Inferior parietal cortex (tissue), 1 donor: ENCODE data around the gene TEF.

Source experiments
- DNase-seq: peaks from one replicate; pipeline ENCODE4 v3.0.0-alpha.2; 2016; ENCODE audit errors: extremely low spot score

TEF gene, protein sequence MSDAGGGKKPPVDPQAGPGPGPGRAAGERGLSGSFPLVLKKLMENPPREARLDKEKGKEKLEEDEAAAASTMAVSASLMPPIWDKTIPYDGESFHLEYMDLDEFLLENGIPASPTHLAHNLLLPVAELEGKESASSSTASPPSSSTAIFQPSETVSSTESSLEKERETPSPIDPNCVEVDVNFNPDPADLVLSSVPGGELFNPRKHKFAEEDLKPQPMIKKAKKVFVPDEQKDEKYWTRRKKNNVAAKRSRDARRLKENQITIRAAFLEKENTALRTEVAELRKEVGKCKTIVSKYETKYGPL

DNA sequence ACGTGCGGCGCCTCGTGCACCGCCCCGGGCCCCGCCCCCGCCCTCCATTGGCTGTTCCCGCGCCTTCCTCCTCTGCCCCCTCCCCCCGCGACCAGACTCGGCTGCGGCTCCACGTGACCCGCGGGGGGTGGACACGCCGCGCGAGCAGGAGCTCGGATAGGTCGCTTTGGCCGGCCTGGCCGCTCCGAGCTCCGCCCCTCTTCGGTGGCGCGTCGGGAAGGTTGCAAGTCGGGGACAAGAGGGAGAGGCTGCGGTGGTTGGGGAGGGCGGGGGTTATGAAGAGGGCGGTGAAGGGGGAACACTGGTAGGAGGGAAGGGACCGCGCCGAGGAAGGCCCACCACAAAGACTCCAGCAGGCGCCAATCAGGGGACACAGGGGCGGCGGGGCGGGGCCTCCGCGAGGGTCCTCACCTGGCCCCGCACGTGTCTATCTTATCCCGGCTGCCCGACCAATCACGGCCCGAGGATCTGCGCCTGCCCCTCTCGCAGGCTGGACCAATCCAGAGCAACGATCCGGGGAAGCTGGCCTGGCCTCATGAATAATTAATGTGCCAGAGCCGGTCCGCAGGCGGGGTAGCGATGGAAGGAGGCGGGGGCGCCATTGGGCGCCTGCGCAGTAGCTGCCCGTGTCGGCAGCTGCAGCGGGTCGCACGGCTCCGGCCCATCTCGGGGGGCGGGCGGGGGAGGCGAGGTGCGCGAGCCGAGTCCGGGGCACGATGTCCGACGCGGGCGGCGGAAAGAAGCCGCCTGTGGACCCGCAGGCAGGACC lies at the start of gene TEF:
Gene TEF (plus strand): TSS at position 614 of the 769 bp plus-strand sequence. CDS start 103 bp downstream, at position 717.
- DNase-seq, result peak; percentile 97

DNA sequence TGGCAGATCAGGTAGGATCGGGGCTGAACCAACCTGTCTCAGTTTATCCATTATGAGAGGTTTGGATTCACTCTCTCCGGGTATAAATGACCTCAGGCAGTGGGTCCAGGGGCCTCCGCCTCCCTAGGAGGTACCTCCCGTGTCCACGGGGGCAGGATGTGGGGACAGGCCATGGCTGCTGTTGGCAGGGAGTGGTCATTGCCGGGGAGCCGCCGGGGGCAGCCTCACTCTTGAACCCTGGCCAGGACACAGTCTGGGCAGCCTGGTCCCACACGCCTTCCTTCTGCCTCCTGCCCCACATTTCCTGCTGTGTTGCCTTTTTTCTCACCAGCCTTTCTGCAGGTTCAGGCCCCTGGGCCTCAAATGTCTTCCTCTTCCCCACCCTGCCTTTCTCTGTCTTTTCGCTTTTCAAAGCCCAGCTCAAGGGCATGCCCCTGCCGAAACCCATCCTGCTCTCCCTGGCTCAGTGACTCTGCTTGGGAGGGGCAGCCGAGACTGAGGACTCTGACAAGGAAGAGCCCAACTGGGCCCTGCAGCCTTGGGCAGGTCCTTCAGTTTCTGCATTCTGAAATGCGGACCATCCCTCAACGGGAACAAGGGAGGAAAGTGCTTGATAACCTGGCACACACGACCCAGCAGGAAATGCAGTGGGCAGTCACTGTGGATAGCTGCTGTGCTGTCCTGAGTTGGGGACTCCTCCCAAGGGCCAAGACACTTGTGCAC lies 49.4 kb upstream of the TEF start:
- DNase-seq, result no peak

DNA sequence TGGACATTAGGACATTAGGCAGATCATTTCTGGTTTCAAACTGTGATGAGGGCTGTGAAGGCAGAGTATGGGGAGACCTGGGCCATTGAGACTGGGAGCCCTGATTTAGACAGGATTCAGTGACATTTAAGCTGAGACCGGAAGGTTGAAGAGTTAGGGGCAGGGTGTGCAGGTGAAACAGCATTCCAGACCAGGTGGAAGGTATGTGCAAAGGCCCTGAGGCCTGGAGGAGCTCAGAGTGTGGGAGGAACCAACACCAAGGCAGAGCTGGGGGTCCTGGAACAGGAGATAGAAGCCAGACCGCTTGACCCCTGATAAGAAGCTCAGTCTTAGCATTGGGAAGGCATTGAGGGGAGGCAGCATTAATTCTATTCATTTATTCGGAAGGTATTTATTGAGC lies 47.9 kb upstream of the TEF start:
- DNase-seq, result no peak

DNA sequence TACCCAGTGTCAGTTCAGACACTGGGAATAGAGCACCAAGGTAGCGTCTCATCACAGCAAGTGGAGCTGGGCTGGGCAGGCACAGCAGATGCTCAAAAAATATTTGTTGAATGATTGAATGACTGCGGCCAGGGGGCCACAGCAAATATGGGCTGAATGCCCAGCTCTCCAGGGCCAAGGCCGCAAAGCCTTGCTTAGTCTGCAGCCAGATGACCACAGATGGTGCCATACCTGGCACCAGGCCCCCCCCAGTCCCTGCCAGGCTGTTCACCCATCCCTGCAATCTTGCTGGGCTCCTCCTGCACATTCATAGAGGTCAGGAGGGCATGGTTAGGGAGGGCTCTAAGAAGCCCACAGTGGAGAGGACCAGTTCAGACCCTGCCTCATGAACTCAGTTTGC lies 47.5 kb upstream of the TEF start:
- no peak for DNase-seq

DNA sequence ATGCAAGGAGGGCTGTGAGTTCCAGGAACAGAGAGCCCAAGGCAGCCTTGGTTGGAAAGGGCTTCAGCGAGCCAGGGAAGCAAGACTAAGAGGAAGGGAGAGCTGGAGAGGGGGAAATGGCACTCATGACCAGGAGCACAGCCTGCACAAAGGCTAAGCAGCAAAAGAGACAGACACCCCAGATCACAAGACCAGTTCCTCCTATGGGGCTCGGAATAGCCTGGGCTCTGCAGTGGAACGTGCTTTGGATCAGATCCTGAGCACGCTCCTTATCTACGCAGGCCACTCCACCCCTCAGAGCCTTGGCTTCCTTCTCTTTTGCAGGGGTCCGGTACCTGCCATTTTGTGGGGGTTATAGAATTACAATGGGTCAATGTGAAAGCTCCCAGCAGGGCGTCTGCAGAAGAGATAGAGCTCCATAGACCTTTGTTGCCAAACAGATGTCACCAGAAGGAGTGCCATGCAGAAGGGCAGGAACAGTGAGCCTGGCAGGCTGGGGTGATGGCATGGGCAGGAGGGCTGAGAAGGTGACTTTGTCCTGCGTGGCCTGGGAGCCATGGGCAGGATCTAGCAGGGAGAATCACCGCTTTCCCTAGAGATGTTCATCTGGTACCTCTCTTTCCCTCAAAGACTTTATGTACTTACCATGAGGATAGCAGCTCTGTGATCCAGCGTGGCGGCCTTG lies 46.6 kb upstream of the TEF start:
- DNase-seq, result no peak

DNA sequence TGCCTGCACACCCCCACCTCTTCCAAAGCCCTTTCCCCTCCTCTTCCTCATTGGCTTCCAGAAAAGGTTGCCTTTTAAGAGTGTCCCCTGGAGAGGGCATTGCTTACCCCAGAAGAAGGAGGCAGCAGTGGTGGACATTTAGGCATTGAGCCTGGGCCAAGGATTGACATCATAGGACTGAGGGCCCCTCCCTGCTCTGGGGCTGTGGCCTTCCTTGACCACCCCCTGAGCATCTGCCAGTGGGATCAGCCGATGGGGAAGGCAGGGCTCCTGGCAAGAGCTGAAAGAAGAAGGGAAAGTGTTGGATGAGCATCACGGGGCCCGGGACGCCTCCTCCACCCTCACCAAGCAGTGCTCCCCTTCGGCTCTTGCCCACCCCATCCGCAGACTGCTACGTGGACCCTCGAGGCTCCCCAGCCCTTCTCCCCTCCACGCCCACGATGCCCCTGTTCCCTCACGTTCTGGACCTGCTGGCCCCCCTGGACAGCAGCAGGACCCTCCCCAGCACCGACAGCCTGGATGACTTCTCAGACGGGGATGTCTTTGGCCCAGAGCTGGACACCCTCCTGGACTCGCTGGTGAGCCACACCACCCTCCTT lies 43.0 kb upstream of the TEF start:
- DNase-seq, result no peak

DNA sequence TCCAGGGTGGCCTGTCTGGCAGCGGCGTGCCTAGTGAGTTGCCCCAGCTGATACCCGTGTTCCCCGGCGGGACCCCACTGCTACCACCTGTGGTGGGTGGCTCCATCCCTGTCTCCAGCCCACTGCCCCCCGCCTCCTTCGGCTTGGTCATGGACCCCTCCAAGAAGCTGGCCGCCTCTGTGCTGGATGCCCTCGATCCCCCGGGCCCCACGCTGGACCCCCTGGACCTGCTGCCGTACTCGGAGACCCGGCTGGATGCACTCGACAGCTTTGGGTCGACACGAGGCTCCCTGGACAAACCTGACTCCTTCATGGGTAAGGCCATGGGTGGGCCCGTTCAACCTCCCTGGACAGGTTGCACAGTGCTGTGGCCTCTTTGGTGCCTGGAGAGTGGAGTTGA lies 41.9 kb upstream of the TEF start:
- DNase-seq, result no peak

DNA sequence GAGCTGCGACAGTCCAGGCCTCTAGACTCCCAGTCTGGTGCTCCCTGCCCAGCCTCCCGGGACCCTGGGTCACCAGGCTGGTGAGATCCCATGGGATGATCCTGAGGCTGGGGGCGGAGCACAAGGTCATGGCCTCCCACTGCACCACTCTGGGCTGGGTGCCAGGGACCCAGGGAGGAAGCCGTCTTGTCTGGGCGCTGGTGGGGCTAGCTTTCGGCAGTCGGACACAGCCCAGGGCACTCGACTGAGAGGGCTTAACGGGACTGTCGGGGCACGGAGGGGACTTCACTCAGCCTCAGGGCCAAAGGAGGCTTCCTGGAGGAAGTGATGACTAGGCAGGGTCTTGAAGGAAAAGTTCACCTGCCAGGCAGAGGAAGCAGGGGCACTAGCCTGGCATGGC lies 41.4 kb upstream of the TEF start:
- no peak for DNase-seq

DNA sequence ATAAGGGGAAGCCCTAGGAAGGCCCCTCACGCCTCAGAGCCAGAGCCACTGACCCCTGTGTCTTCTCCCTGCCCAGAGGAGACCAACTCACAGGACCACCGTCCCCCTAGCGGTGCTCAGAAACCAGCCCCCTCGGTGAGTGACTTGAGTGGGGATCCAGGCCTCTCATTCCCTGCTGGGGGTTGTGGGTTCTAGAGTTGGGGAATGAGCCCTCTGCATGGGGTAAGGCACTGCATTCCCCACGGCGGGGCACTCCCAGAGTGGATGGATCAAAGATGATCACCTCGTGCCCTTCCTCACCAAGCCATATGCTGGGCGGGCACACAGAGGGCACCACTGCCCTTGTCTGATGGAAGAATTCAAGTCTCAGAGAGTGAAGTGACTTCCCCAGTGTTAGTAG lies 40.7 kb upstream of the TEF start:
- no peak for DNase-seq

DNA sequence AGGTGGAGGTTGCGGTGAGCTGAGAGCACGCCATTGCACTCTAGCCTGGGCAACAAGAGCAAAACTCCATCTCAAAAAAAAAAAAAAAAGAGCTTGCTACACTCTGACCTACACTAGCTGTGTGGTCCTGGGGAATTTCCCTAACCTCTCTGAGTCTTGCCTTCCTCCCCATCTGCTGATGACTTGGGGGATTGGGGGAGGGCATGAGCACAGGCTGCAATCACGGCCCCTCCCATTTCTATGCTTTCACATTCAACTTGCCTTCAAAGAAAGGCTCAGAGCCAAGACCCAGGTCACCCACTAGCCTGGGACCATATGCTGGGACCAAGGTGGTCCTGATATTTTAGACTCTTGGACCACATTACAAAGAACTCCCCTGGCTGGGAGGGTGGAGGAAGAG lies 39.8 kb upstream of the TEF start:
- DNase-seq, result no peak

DNA sequence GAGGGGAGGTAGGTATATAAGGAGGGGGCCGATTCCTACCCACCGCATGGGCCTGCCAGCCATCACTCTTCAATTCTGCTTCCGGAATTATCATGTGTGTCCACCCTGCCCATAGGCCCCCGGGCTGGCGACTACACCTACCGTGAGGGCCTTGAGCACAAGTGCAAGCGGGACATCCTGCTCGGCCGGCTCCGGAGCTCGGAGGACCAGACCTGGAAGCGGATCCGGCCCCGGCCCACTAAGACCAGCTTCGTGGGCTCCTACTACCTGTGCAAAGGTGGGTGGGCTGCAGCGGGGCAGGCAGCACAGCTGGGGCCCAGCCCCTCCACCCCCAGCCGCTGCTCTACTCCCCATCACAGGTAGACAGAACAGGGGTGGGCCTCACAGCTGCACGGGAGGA lies 38.4 kb upstream of the TEF start:
- DNase-seq, result no peak

DNA sequence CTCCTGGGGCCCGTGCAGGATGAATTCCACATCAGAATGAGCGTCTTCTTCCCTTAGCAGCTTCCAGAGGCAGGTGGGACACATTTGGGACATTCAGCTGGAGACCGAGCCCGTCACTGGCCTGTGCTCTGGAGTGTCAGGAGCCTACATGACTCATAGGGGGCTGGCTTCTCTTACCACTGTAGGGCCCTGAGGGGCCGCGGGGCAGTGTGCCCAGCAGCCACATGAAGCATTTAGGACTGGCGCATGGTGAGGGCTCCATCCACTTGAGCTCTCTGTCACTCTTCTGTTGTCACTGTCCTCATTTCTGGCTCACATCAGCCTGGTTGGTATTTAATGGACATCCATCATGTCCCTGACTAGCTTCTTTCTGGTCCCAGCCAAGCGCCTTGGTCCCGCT lies 38.0 kb upstream of the TEF start:
- DNase-seq, result no peak

DNA sequence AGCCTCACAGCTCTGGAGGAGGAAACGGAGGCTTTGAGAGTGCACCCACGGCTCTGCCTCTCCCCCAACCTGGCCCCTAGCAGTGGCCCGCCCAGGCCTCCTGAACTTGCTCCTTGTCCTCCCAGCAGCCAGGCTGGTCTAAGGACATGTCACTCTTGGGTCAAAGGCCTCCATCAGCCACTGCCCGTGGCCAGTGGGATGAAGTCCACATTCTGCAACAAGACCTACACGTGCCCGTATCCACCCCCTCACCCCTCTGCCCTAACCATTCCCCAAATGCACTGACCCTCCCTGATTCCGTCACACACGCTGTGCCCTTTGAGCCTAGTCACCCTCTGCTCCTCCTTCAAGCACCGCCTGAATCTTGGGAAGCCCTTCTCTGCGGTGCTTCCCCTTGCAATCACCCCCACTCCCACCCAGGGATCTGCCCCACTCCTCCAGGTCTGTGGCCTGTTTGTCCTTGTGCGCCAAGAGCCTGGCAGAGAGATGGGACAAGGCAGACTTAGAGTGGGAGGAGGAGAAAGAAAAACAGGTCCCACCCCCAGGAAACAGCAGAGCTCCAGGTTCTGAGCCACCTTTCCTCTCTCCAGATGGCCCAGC lies 37.5 kb upstream of the TEF start:
- no peak for DNase-seq

DNA sequence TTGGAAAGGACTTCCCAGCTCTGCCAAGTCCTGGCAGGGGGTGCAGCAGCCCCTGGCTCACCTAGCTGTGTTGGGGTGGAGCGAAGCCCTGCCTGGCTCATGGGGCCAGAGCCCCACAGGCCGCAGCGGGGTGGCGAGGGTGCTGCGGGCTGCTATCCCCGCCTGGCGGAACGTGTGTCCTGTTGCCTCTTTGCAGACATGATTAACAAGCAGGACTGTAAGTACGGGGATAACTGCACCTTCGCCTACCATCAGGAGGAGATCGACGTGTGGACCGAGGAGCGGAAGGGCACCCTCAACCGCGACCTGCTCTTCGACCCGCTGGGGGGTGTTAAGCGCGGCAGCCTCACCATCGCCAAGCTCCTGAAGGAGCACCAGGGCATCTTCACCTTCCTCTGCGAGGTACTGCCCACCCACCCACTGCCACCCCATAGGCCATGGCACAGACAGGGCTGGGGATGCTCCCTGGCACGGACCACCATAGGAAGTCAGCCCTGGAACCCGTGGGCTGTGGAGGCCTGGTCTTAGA lies 35.9 kb upstream of the TEF start:
- DNase-seq, result no peak

DNA sequence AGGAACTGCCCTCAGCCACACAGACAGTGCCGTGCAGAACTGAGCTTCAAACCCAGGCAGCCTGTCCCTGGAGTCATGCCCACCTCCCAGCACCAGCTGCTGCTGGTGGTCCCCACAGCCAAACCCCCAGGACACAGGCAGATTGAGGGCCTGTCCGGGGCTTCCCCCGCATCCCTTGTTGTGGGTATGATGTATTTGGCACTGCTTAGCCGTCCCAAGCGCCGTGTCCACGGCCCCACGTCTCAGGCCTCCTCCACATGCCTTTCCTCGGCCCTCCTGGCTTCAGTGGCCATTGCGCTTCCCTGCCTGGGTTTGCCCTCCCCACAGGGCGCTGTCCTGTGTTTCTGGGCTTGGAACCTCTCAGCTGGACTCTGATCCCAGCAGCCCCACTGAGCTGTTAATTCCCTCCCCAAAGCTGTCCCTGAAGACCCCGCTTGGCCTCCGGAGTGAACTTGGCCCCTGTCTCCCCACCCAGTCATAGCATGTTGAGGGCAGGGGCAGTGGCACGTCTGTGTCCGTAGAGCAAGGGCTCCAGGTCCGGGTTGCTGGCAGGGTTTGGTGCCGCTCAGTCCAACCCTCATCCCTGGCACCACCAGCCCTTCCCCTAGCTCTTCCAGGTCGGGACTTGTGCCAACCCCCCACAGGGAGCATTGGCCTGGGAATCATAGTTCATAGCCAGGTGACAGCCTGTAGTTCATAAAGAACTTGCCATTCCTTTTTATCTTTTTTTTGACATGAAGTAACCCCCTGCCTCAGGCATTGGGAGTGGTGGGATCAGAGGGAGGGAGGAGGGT lies 34.5 kb upstream of the TEF start:
- no peak for DNase-seq

DNA sequence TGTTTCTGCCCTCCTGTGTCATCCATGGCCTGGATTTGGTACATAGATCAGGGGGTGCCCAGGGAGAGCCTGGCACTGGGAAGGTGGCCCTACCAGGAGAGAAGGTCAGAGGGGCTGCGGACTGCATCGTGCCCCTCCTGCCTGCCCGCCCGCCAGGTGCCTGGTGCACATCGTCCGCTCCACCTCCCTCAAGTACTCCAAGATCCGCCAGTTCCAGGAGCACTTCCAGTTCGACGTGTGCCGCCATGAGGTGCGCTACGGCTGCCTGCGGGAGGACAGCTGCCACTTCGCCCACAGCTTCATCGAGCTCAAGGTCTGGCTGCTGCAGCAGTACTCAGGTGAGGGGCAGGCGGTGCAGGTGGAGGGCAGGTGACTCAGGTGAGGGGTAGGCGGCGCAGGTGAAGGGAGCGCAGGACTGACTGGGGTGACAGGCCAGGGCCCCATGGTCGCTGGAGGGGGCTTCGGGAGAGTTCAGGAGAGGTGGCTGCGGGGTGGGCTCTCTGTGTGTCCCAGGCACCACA lies 32.7 kb upstream of the TEF start:
- DNase-seq, result no peak

DNA sequence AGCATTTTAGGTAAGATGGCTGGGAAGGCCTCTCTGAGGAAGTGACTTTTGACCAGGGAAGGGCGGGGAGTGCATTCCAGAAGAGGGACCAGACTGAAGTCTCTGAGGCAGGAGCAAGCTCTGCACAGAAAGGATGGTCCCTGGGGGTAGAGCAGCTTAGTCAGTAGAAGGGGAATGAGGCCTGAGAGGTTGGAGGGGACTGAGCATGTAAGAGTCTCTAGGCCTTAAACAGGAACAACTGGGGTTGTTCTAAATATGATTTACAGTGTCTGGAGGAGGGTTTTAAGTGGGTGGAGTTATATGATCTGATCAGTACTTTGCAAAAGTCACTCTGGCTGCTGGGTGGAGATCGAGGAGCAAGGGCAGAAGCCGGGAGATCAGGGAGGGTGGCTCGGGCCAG lies 31.7 kb upstream of the TEF start:
- DNase-seq, result no peak

DNA sequence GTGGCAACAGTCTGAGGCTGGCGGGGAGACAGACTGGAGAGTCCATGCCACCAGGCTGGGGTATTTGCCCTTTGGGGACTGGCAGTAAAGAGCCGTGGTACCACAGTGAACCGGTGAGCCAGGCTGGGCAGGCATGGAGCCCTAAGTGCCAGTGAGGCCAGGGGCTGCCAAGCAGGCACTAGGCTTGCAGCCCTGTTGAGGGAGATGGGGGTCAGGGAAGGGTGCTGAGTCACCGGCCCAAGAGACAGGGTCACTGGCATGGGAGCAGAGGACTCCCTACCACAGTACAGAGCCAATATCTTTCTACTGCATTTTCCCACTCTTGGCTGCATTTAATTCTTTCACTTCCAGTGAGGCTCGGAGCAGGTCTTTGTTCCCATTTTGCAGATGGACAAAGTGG lies 30.7 kb upstream of the TEF start:
- DNase-seq, result no peak

DNA sequence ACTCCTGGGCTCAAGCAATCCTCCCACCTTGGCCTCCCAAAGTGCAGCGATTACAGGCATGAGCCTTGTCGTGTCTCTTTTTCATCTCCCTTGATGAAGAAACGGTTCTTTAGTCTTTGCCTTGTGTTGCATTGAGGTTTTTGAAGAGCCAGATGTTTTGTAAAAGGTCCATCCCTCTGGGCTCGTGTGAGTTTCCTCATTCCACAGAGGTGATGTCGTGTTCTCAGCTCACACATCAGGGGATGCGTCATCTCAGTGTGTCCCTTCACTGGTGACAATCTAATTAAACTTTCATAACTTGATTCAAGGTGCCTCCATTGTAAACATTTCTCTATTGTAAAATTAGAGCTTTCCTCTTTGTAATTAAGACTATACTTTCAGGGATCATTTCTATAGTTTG lies 29.7 kb upstream of the TEF start:
- no peak for DNase-seq
